PC-9 (cell line): Measurements from ENCODE around the gene ELMO1.

ENCODE experiments used
- EZH2 ChIP-seq: fragments of 200-600 bp; sonication (generic); IDR thresholded peaks from 2 replicates; pipeline ENCODE4 v1.8.0; 2017; ENCODE audit warnings: antibody characterized with exemption, low read depth
- TF ChIP-seq, protein P1 (sequence below): fragments of 200-600 bp; sonication (generic); conservative IDR thresholded peaks from 2 replicates; pipeline ENCODE4 v1.6.1; 2017; ENCODE audit warnings: mixed run types, antibody characterized with exemption, mild to moderate bottlenecking, moderate library complexity

DNA sequence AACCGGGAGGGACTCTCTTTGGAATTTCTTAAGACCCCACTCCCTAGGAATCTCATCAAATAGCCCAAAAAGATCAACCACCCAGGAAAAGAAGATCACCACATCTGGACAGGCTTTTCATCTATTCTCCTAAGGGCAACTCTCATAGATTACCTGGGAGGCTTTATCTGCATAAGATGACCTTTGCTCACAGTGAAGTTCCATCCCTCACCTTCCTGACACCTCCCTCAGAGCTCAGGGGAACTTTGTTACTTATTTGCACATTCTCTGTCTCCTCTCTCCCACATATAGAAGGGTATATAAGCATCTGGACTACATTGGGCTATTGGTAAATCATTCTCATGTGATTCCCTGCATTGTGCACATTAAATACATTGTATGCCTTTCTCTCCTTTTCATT, 80.1 kb downstream of the ELMO1 start:
- TF ChIP-seq, protein P1, sequence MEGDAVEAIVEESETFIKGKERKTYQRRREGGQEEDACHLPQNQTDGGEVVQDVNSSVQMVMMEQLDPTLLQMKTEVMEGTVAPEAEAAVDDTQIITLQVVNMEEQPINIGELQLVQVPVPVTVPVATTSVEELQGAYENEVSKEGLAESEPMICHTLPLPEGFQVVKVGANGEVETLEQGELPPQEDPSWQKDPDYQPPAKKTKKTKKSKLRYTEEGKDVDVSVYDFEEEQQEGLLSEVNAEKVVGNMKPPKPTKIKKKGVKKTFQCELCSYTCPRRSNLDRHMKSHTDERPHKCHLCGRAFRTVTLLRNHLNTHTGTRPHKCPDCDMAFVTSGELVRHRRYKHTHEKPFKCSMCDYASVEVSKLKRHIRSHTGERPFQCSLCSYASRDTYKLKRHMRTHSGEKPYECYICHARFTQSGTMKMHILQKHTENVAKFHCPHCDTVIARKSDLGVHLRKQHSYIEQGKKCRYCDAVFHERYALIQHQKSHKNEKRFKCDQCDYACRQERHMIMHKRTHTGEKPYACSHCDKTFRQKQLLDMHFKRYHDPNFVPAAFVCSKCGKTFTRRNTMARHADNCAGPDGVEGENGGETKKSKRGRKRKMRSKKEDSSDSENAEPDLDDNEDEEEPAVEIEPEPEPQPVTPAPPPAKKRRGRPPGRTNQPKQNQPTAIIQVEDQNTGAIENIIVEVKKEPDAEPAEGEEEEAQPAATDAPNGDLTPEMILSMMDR = no peak
- no peak for TF ChIP-seq EZH2
